Loucy (cell line): ENCODE measurements around the gene LCE1F.

ENCODE experiments used
- H2AFZ ChIP-seq: fragments of 200-600 bp; sonication (generic); 2 replicates; pipeline ENCODE4 v1.6.0; 2016; ENCODE audit warnings: antibody characterized with exemption, mild to moderate bottlenecking, low read length, moderate library complexity
- H3F3A ChIP-seq: fragments of 200-600 bp; 2 replicates; pipeline ENCODE4 v1.6.0; 2016; ENCODE audit warnings: antibody characterized with exemption, low read depth, mild to moderate bottlenecking
- H3K27me3 ChIP-seq: fragments of 200-600 bp; sonication (generic); 2 replicates; pipeline ENCODE4 v1.6.1; 2014; ENCODE audit warnings: low read length, mild to moderate bottlenecking; ENCODE audit not compliant: insufficient read depth, poor library complexity, severe bottlenecking
- H3K36me3 ChIP-seq: fragments of 200-600 bp; sonication (generic); 2 replicates; pipeline ENCODE4 v1.6.1; 2016; ENCODE audit warnings: low read length; ENCODE audit not compliant: insufficient read depth
- H3K4me1 ChIP-seq: fragments of 200-600 bp; sonication (generic); 2 replicates; pipeline ENCODE4 v1.5.1; 2014; ENCODE audit warnings: low read length, mild to moderate bottlenecking; ENCODE audit not compliant: insufficient read depth, poor library complexity, severe bottlenecking
- H3K4me2 ChIP-seq: fragments of 200-600 bp; sonication (generic); 2 replicates; pipeline ENCODE4 v1.6.0; 2014; ENCODE audit warnings: antibody characterized with exemption, low read length, low read depth, mild to moderate bottlenecking; ENCODE audit not compliant: poor library complexity, severe bottlenecking
- H3K4me3 ChIP-seq: fragments of 200-600 bp; sonication (generic); 2 replicates; pipeline ENCODE4 v1.5.1; 2014; ENCODE audit warnings: low read length, mild to moderate bottlenecking, mixed read lengths; ENCODE audit not compliant: poor library complexity, severe bottlenecking
- H3K79me2 ChIP-seq: fragments of 200-600 bp; sonication (generic); 2 replicates; pipeline ENCODE4 v1.6.1; 2014; ENCODE audit warnings: low read length; ENCODE audit not compliant: insufficient read depth
- H3K9ac ChIP-seq: fragments of 200-600 bp; sonication (generic); 2 replicates; pipeline ENCODE4 v1.6.0; 2014; ENCODE audit warnings: mild to moderate bottlenecking, low read depth, low read length, moderate library complexity; ENCODE audit not compliant: poor library complexity, severe bottlenecking
- H3K9me2 ChIP-seq: fragments of 200-600 bp; sonication (generic); replicated peaks from 2 replicates; pipeline ENCODE4 v1.6.1; 2016; ENCODE audit warnings: low read depth, low read length, mixed read lengths
- H3K9me3 ChIP-seq: fragments of 200-600 bp; sonication (generic); 2 replicates; pipeline ENCODE4 v1.6.1; 2014; ENCODE audit warnings: mild to moderate bottlenecking, antibody characterized with exemption, low read length, low read depth; ENCODE audit not compliant: insufficient read depth
- H4K20me1 ChIP-seq: fragments of 200-600 bp; sonication (generic); 2 replicates; pipeline ENCODE4 v1.6.0; 2014; ENCODE audit warnings: antibody characterized with exemption, low read length, mild to moderate bottlenecking; ENCODE audit not compliant: insufficient read depth, poor library complexity, severe bottlenecking
- CTCF ChIP-seq: fragments of 200-600 bp; sonication (generic); conservative IDR thresholded peaks from 2 replicates; pipeline ENCODE4 v1.5.1; 2014; ENCODE audit warnings: mild to moderate bottlenecking, antibody characterized with exemption, low read length
- EZH2phosphoT487 ChIP-seq: fragments of 200-600 bp; IDR thresholded peaks from 2 replicates; pipeline ENCODE4 v1.6.1; 2018; ENCODE audit warnings: antibody characterized with exemption, mild to moderate bottlenecking, moderate library complexity, borderline replicate concordance

LCE1F gene

DNA sequence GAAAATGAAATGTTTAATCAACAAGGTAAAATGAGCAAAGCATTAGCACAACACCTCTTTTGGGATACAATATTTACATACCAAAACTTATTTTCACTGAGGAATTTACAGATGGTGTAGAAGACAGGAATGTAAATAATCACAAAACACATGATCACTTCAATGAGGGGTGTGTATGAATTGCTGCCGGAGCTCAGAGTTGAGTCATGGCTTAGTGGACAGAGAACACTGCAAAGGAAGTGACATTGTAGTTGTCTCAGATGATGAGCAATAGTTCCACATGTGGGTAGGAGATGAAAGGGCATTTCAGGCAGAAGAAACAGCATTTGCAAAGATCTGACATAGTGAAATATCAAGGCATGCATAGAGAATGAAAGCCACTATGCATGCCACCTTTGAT lies 22.7 kb upstream of the LCE1F start:
- no peaks in the 10 kb centered on the region for H3K4me1 ChIP-seq
- no peak overlapping the region for H3K4me3 ChIP-seq
- H3K9me3 ChIP-seq = no peaks in the 10 kb centered on the region
- H4K20me1 ChIP-seq = no peaks in the 10 kb centered on the region
- H3K27me3 ChIP-seq = no peaks in the 10 kb centered on the region
- no peak overlapping the region for H3K4me2 ChIP-seq
- no peaks in the 10 kb centered on the region for H3K79me2 ChIP-seq
- no peak overlapping the region for H3K9ac ChIP-seq
- no peaks in the 10 kb centered on the region for H3K9me2 ChIP-seq
- TF ChIP-seq CTCF (no peak), EZH2phosphoT487 (no peak)
- H3F3A ChIP-seq = no peaks in the 10 kb centered on the region
- no peak overlapping the region for H2AFZ ChIP-seq
- H3K36me3 ChIP-seq = no peaks in the 10 kb centered on the region

DNA sequence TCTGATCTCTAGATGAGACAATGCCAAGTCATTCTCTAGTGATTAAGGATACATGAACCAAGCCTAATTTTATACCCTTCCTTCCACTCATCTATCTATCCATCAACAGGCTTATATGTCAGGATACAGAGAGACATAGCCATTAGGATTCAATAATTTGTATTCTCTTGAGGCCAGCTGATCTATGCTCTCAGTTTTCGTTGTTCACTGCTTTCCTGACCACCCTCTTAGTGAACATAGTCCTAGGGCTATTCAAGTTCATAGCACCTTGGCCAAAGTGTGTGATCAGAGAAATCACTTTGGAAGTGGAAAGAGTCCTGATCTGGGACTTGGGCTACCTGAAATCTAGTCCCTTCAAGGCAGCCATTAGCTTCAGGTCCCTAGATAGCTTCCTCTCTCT lies 21.4 kb upstream of the LCE1F start:
- TF ChIP-seq CTCF = no peak
- no peak for TF ChIP-seq EZH2phosphoT487
- Histone ChIP-seq H3K9me3 (no peaks in the 10 kb centered on the region), H3K36me3 (no peaks in the 10 kb centered on the region), H3K4me1 (no peaks in the 10 kb centered on the region), H3F3A (no peaks in the 10 kb centered on the region), H3K9me2 (no peaks in the 10 kb centered on the region), H3K27me3 (no peaks in the 10 kb centered on the region), H2AFZ (no peak overlapping the region), H3K9ac (no peak overlapping the region), H3K79me2 (no peaks in the 10 kb centered on the region), H3K4me2 (no peak overlapping the region), H4K20me1 (no peaks in the 10 kb centered on the region), H3K4me3 (no peak overlapping the region)

- Histone ChIP-seq H3F3A (no peaks in the 10 kb centered on the region), H2AFZ (no peak overlapping the region), H3K9me3 (no peaks in the 10 kb centered on the region), H3K4me1 (no peaks in the 10 kb centered on the region), H3K27me3 (no peaks in the 10 kb centered on the region), H3K36me3 (no peaks in the 10 kb centered on the region), H3K4me3 (no peak overlapping the region), H3K9ac (no peak overlapping the region), H3K4me2 (no peak overlapping the region), H3K9me2 (no peaks in the 10 kb centered on the region), H3K79me2 (no peaks in the 10 kb centered on the region), H4K20me1 (no peaks in the 10 kb centered on the region)
- no peak for TF ChIP-seq CTCF
- no peak for TF ChIP-seq EZH2phosphoT487
Observed at GRCh38 chr1:152756872-152757271, 18.1 kb upstream of the LCE1F start.
